Natural killer cell (primary cell): ENCODE data around the gene GEMIN4. TPM values are rescaled to one million over a fixed set of nuclear protein-coding genes. Genes with fewer than 3 reads are reported as not detected.
"Not testable (repeated sequence)": the region's sequence is repeated elsewhere in the genome, so short reads cannot be mapped to it uniquely, and the experiment has no call there.

Experiments used
- ATAC-seq, 3 donors: fragments of 150-1000 bp in 2 of 3; fragments of 200-7000 bp in 1 of 3; cut with Tn5 transposase; 1 replicate in 1 of 3; 2 replicates in 2 of 3; pipeline ENCODE4 v1.10.0; 2021; ENCODE audit warnings: mild to moderate bottlenecking in 2 of 3, moderate library complexity in 2 of 3
- DNase-seq, 2 donors: peaks; one replicate each; pipeline versions ENCODE4 v3.0.0 to v3.0.0-alpha.2; 2013 to 2021; ENCODE audit warnings: mixed read lengths in 1 of 2
- H3K27ac ChIP-seq: one replicate; pipeline ENCODE4 v1.5.1; 2013; ENCODE audit warnings: mild to moderate bottlenecking, low read length
- H3K27me3 ChIP-seq: one replicate; pipeline ENCODE4 v1.6.1; 2013; ENCODE audit warnings: low read length; ENCODE audit not compliant: control insufficient read depth, insufficient read depth
- H3K36me3 ChIP-seq: one replicate; pipeline ENCODE4 v1.6.1; 2013; ENCODE audit warnings: low read length; ENCODE audit not compliant: control insufficient read depth, insufficient read depth
- H3K4me1 ChIP-seq: one replicate; pipeline ENCODE4 v1.6.1; 2013; ENCODE audit warnings: low read length; ENCODE audit not compliant: control insufficient read depth, insufficient read depth
- H3K4me3 ChIP-seq: one replicate; pipeline ENCODE4 v1.5.1; 2013; ENCODE audit warnings: low read length
- H3K9me3 ChIP-seq: one replicate; pipeline ENCODE4 v1.6.1; 2013; ENCODE audit warnings: low read length; ENCODE audit not compliant: control insufficient read depth, insufficient read depth
- H3K27ac Mint-ChIP-seq, 2 donors: one replicate each; pipeline ENCODE4 v1.8.0; 2022; ENCODE audit warnings: mild to moderate bottlenecking in 2 of 2, mixed read lengths in 2 of 2, moderate library complexity in 1 of 2
- H3K27me3 Mint-ChIP-seq, 2 donors: one replicate each; pipeline ENCODE4 v1.8.0; 2022; ENCODE audit warnings: low read depth in 2 of 2, mixed read lengths in 2 of 2
- H3K36me3 Mint-ChIP-seq: one replicate; pipeline ENCODE4 v1.8.0; 2022; ENCODE audit warnings: mixed read lengths
- H3K4me1 Mint-ChIP-seq, 2 donors: one replicate each; pipeline ENCODE4 v1.8.0; 2022; ENCODE audit warnings: mixed read lengths in 2 of 2
- H3K4me3 Mint-ChIP-seq: one replicate; pipeline ENCODE4 v1.8.0; 2022; ENCODE audit warnings: mild to moderate bottlenecking, moderate library complexity, mixed read lengths
- H3K9me3 Mint-ChIP-seq, 2 donors: one replicate each; pipeline ENCODE4 v1.8.0; 2022; ENCODE audit warnings: mixed read lengths in 2 of 2
- CTCF ChIP-seq: fragments of 200-600 bp; IDR thresholded peaks from one replicate; pipeline ENCODE4 v1.8.0; 2022; ENCODE audit warnings: antibody characterized with exemption
- WGBS: methylation state at CpG from one replicate; pipeline ENCODE4 v1.1.7; 2013; ENCODE audit warnings: missing lambda C conversion rate; ENCODE audit not compliant: insufficient coverage; 5-methylcytosine and 5-hydroxymethylcytosine counted together
- intact Hi-C: fragments of 100-400 bp; cut with micrococcal nuclease; formaldehyde crosslinking; loops from one replicate; pipeline ENCODE4 v1.14.2; 2022
- total RNA-seq, 4 donors: library from RNA; stranded (reverse); fragments of 120-200 nt in 1 of 4; gene quantifications; one replicate each; pipeline versions ENCODE4 v1.2.3 to v1.2.4, GENCODE V29; 2013 to 2022

The GEMIN4 gene
- total RNA-seq, 3 donors from 2014 or later (not counting 1 experiment from before 2014, with no cell fraction given) = 13.7 to 17.1 (median 13.7) TPM

- ATAC-seq = no peak
- no peaks in the 10 kb centered on the region for H3K27me3 Mint-ChIP-seq
- Histone ChIP-seq H3K4me1 (no peaks in the 10 kb centered on the region), H3K27ac (no peak overlapping the region), H3K27me3 (no peaks in the 10 kb centered on the region), H3K36me3 (peaks cover 37% of the 10 kb centered on the region), H3K4me3 (no peak overlapping the region), H3K9me3 (no peaks in the 10 kb centered on the region)
- intact Hi-C loops = no loop called here
- H3K4me1 Mint-ChIP-seq = peaks cover 0 to 9% of the 10 kb centered on the region in 2 donors
- no peak for TF ChIP-seq CTCF
- H3K4me3 Mint-ChIP-seq = no peak overlapping the region
- no peaks in the 10 kb centered on the region for H3K36me3 Mint-ChIP-seq
- H3K9me3 Mint-ChIP-seq = no peaks in the 10 kb centered on the region
- no peak overlapping the region for H3K27ac Mint-ChIP-seq
- DNase-seq = no peak
- 97% methylated on average over 4 of the region's 4 CpGs for WGBS
These were observed 36.5 kb upstream of the GEMIN4 start for GRCh38 chr17:788551-788950.

GRCh38 chr17:787641-788221 is 35.7 kb upstream of the GEMIN4 start:
- H3K27me3 ChIP-seq = no peaks in the 10 kb centered on the region
- ATAC-seq (no peak), DNase-seq (no peak)
- peaks cover 8% of the 10 kb centered on the region for H3K4me1 ChIP-seq
- H3K4me3 ChIP-seq = no peak overlapping the region
- H3K27ac ChIP-seq = no peak overlapping the region
- H3K36me3 ChIP-seq = peaks cover 36% of the 10 kb centered on the region
- H3K4me3 Mint-ChIP-seq = no peak overlapping the region
- intact Hi-C loops = no loop called here
- H3K9me3 Mint-ChIP-seq = no peaks in the 10 kb centered on the region
- TF ChIP-seq CTCF = no peak
- no peaks in the 10 kb centered on the region for H3K27me3 Mint-ChIP-seq
- no peaks in the 10 kb centered on the region for H3K36me3 Mint-ChIP-seq
- H3K27ac Mint-ChIP-seq = no peak overlapping the region
- no peaks in the 10 kb centered on the region for H3K9me3 ChIP-seq
- H3K4me1 Mint-ChIP-seq = peaks cover 4 to 13% of the 10 kb centered on the region in 2 donors
- WGBS = 93% methylated on average over 12 of the region's 12 CpGs

GRCh38 chr17:785901-786300 is 33.8 kb upstream of the GEMIN4 start:
- H3K36me3 ChIP-seq = peaks cover 22% of the 10 kb centered on the region
- H3K4me3 ChIP-seq, H3K27me3 Mint-ChIP-seq, DNase-seq, H3K9me3 ChIP-seq, H3K27ac Mint-ChIP-seq, H3K9me3 Mint-ChIP-seq, H3K27me3 ChIP-seq, H3K36me3 Mint-ChIP-seq, H3K27ac ChIP-seq, H3K4me3 Mint-ChIP-seq, ATAC-seq, intact Hi-C loops: not testable (repeated sequence)
- H3K4me1 Mint-ChIP-seq = peaks cover 21 to 31% of the 10 kb centered on the region in 2 donors
- 100% methylated on average over 7 of the region's 7 CpGs for WGBS
- H3K4me1 ChIP-seq = peaks cover 18% of the 10 kb centered on the region

- H3K36me3 ChIP-seq = peaks cover 14% of the 10 kb centered on the region
- ATAC-seq (no peak), DNase-seq (no peak)
- Mint-ChIP-seq H3K27me3 (no peaks in the 10 kb centered on the region), H3K4me1 (peaks cover 22 to 27% of the 10 kb centered on the region in 2 donors), H3K4me3 (peak overlapping the region; percentile 98), H3K36me3 (no peaks in the 10 kb centered on the region), H3K9me3 (no peaks in the 10 kb centered on the region), H3K27ac (peak overlapping the region in 1 of 2 donors; percentile 97)
- H3K9me3 ChIP-seq = no peaks in the 10 kb centered on the region
- H3K4me3 ChIP-seq = no peak overlapping the region
- intact Hi-C loops = no loop called here
- no peak overlapping the region for H3K27ac ChIP-seq
- no peak for TF ChIP-seq CTCF
- WGBS = 85% methylated on average over 3 of the region's 3 CpGs
- H3K27me3 ChIP-seq = no peaks in the 10 kb centered on the region
- peaks cover 20% of the 10 kb centered on the region for H3K4me1 ChIP-seq
These were observed 32.1 kb upstream of the GEMIN4 start for GRCh38 chr17:784143-784542.
